Mesenchymal stem cell (in vitro differentiated cells and primary cell): Measurements from ENCODE around the gene CCDC185.

ENCODE experiments used
- DNase-seq: peaks from one replicate; pipeline ENCODE4 v3.0.0-alpha.2; 2013
- H2AFZ ChIP-seq: one replicate; pipeline ENCODE4 v1.6.1; 2013; ENCODE audit warnings: low read depth, mild to moderate bottlenecking, control low read depth, inconsistent platforms, low read length, moderate library complexity
- H2AK5ac ChIP-seq: 2 replicates; pipeline ENCODE4 v1.6.1; 2013; ENCODE audit warnings: low read length, moderate library complexity, mild to moderate bottlenecking, inconsistent platforms; ENCODE audit not compliant: severe bottlenecking
- H2BK120ac ChIP-seq: one replicate; pipeline ENCODE4 v1.6.1; 2013; ENCODE audit warnings: low read depth, mild to moderate bottlenecking, inconsistent platforms, low read length, moderate library complexity
- H2BK12ac ChIP-seq, 2 experiments: one replicate each; pipeline ENCODE4 v1.6.1; 2013; ENCODE audit warnings: inconsistent platforms in 2 of 2, low read length in 2 of 2, mild to moderate bottlenecking in 2 of 2, moderate library complexity in 2 of 2, control low read depth in 1 of 2
- H2BK15ac ChIP-seq: one replicate; pipeline ENCODE4 v1.6.1; 2013; ENCODE audit warnings: mild to moderate bottlenecking, low read depth, inconsistent platforms; ENCODE audit not compliant: poor library complexity, severe bottlenecking
- H2BK5ac ChIP-seq: 2 replicates; pipeline ENCODE4 v1.6.1; 2013; ENCODE audit warnings: low read depth, mild to moderate bottlenecking, low read length, control low read depth, inconsistent platforms; ENCODE audit not compliant: poor library complexity, severe bottlenecking
- H3K14ac ChIP-seq, 2 experiments: one replicate each; pipeline ENCODE4 v1.6.1; 2013; ENCODE audit warnings: inconsistent platforms in 2 of 2, low read length in 2 of 2, control low read depth in 1 of 2, mild to moderate bottlenecking in 1 of 2, moderate library complexity in 1 of 2
- H3K18ac ChIP-seq, 2 experiments: one replicate each; pipeline ENCODE4 v1.6.1; 2013; ENCODE audit warnings: inconsistent platforms in 2 of 2, low read length in 2 of 2, control low read depth in 1 of 2, low read depth in 1 of 2, mild to moderate bottlenecking in 1 of 2
- H3K23ac ChIP-seq, 2 experiments: one replicate each; pipeline ENCODE4 v1.6.1; 2013; ENCODE audit warnings: inconsistent platforms in 2 of 2, low read length in 2 of 2, mild to moderate bottlenecking in 2 of 2, moderate library complexity in 2 of 2, control low read depth in 1 of 2
- H3K27ac ChIP-seq: 2 replicates; pipeline ENCODE4 v1.5.1; 2013; ENCODE audit warnings: mild to moderate bottlenecking, moderate library complexity, low read length, control low read depth, inconsistent platforms; ENCODE audit not compliant: poor library complexity, severe bottlenecking
- H3K27me3 ChIP-seq, 2 experiments: 2 replicates each; pipeline versions ENCODE4 v1.6.1 to v1.7.0; 2013; ENCODE audit warnings: low read length in 2 of 2, mild to moderate bottlenecking in 2 of 2, moderate library complexity in 2 of 2, control low read depth in 1 of 2, inconsistent platforms in 1 of 2; ENCODE audit not compliant: control insufficient read depth in 1 of 2, insufficient read depth in 1 of 2
- H3K36me3 ChIP-seq, 2 experiments: 2 replicates each; pipeline versions ENCODE4 v1.6.1 to v1.7.0; 2013; ENCODE audit warnings: low read length in 2 of 2, control low read depth in 1 of 2, inconsistent platforms in 1 of 2, low read depth in 1 of 2, mild to moderate bottlenecking in 1 of 2; ENCODE audit not compliant: insufficient read depth in 2 of 2, control insufficient read depth in 1 of 2
- H3K4ac ChIP-seq, 2 experiments: one replicate each; pipeline ENCODE4 v1.6.1; 2013; ENCODE audit warnings: inconsistent platforms in 2 of 2, low read length in 2 of 2, mild to moderate bottlenecking in 2 of 2, moderate library complexity in 2 of 2, control low read depth in 1 of 2, low read depth in 1 of 2
- H3K4me1 ChIP-seq: 2 replicates; pipeline ENCODE4 v1.6.1; 2013; ENCODE audit warnings: low read depth, low read length, control low read depth; ENCODE audit not compliant: control insufficient read depth, insufficient read depth
- H3K4me2 ChIP-seq: 2 replicates; pipeline ENCODE4 v1.6.1; 2013; ENCODE audit warnings: low read length, mild to moderate bottlenecking, inconsistent platforms; ENCODE audit not compliant: poor library complexity, severe bottlenecking
- H3K4me3 ChIP-seq, 2 experiments: 2 replicates each; pipeline versions ENCODE4 v1.5.1 to v1.7.0; 2013; ENCODE audit warnings: low read length in 2 of 2, mild to moderate bottlenecking in 2 of 2, control low read depth in 1 of 2, low read depth in 1 of 2; ENCODE audit not compliant: insufficient read depth in 1 of 2
- H3K79me1 ChIP-seq: replicated peaks from 2 replicates; pipeline ENCODE4 v1.6.1; 2013; ENCODE audit warnings: mild to moderate bottlenecking, control low read depth, low read length, inconsistent platforms; ENCODE audit not compliant: poor library complexity, severe bottlenecking
- H3K9ac ChIP-seq: 2 replicates; pipeline ENCODE4 v1.7.0; 2013; ENCODE audit warnings: mild to moderate bottlenecking, low read length, moderate library complexity
- H3K9me3 ChIP-seq: 2 replicates; pipeline ENCODE4 v1.7.0; 2013; ENCODE audit warnings: mild to moderate bottlenecking, low read length; ENCODE audit not compliant: control insufficient read depth
- H4K8ac ChIP-seq: one replicate; pipeline ENCODE4 v1.6.1; 2013; ENCODE audit warnings: inconsistent platforms, mild to moderate bottlenecking, low read length, moderate library complexity
- H4K91ac ChIP-seq: one replicate; pipeline ENCODE4 v1.6.1; 2013; ENCODE audit warnings: mild to moderate bottlenecking, low read length, inconsistent platforms
- WGBS: methylation state at CpG from one replicate; pipeline ENCODE4 v1.1.7; 2013; ENCODE audit warnings: mixed read lengths; 5-methylcytosine and 5-hydroxymethylcytosine counted together

Gene CCDC185

DNA sequence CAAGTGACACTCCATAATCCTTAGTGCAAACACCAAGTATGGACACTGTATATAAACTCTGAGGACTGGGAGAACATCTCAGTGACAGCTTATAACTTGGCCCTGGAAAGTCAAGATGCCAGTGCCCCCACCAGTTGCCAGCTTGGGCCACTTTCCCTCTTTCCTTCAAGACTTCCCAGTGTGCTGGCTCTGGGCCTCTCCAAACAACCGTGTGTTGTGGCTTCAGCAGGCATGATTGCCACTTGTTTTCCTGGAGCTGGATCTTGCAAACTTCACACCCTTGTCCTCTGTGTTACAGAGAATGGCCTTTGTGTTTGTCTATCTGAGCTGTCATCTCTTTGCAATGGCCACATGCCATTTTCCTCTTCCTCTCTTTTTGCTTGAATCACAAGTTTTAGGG lies 37.0 kb downstream of the CCDC185 start:
- DNase-seq, result no peak
- H3K9ac ChIP-seq, result no peak overlapping the region
- no peak overlapping the region for H3K4ac ChIP-seq
- H3K4me2 ChIP-seq, result no peak overlapping the region
- H3K27ac ChIP-seq, result no peak overlapping the region
- H3K4me3 ChIP-seq, result no peak overlapping the region
- no peak overlapping the region for H2BK120ac ChIP-seq
- H2BK12ac ChIP-seq, result no peak overlapping the region
- H2BK5ac ChIP-seq, result no peak overlapping the region
- no peaks in the 10 kb centered on the region for H3K79me1 ChIP-seq
- H3K4me1 ChIP-seq, result peaks cover 3% of the 10 kb centered on the region
- no peak overlapping the region for H3K14ac ChIP-seq
- H3K18ac ChIP-seq, result no peak overlapping the region
- WGBS, result 89% methylated on average over 1 of the region's 1 CpG
- H2AFZ ChIP-seq, result no peak overlapping the region
- H2AK5ac ChIP-seq, result no peak overlapping the region
- H2BK15ac ChIP-seq, result no peak overlapping the region
- H3K9me3 ChIP-seq, result no peaks in the 10 kb centered on the region
- H4K8ac ChIP-seq, result no peak overlapping the region
- no peak overlapping the region for H4K91ac ChIP-seq
- H3K23ac ChIP-seq, result no peak overlapping the region
- no peaks in the 10 kb centered on the region for H3K27me3 ChIP-seq
- no peaks in the 10 kb centered on the region for H3K36me3 ChIP-seq

DNA sequence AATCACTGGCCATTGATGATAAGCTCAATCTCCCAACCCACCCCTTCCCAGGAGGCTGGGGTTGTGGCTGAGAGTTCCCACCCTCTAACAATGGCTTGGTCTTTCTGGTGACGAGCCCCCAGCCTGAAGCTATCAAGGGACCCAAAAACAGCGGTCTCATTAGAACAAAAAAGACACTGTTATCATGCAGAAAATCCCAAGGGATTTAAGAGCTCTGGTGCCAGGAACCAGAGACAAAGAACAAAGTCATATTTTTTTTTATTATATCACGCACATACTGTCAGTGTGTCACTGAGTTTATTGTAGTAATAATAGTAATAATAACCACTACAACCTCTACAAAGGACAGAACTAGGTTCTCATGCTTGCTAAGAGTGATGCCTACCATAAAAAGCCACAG lies 43.9 kb downstream of the CCDC185 start:
- Histone ChIP-seq H3K4me1 (no peaks in the 10 kb centered on the region), H3K27me3 (peaks cover 20 to 37% of the 10 kb centered on the region in 2 experiments), H3K9me3 (no peaks in the 10 kb centered on the region), H3K23ac (no peak overlapping the region), H3K18ac (no peak overlapping the region), H3K4ac (no peak overlapping the region), H3K27ac (no peak overlapping the region), H3K9ac (no peak overlapping the region), H3K14ac (no peak overlapping the region), H3K79me1 (no peaks in the 10 kb centered on the region), H3K4me3 (no peak overlapping the region), H2BK15ac (no peak overlapping the region), H4K91ac (no peak overlapping the region), H2BK5ac (no peak overlapping the region), H3K36me3 (no peaks in the 10 kb centered on the region), H3K4me2 (no peak overlapping the region), H2AK5ac (no peak overlapping the region), H2BK12ac (no peak overlapping the region), H4K8ac (no peak overlapping the region), H2AFZ (no peak overlapping the region), H2BK120ac (no peak overlapping the region)
- WGBS, result 96% methylated on average over 2 of the region's 3 CpGs
- DNase-seq, result no peak

- Histone ChIP-seq H3K27me3 (peaks cover 12 to 22% of the 10 kb centered on the region in 2 experiments), H2BK5ac (no peak overlapping the region), H2BK12ac (no peak overlapping the region), H3K4ac (no peak overlapping the region), H4K91ac (no peak overlapping the region), H3K23ac (no peak overlapping the region), H3K79me1 (no peaks in the 10 kb centered on the region), H3K36me3 (no peaks in the 10 kb centered on the region), H3K4me1 (no peaks in the 10 kb centered on the region), H3K4me2 (no peak overlapping the region), H3K14ac (no peak overlapping the region), H4K8ac (no peak overlapping the region), H2AFZ (no peak overlapping the region), H2BK120ac (no peak overlapping the region), H3K27ac (no peak overlapping the region), H3K9ac (no peak overlapping the region), H3K4me3 (no peak overlapping the region), H2AK5ac (peak overlapping the region; percentile 16), H2BK15ac (no peak overlapping the region), H3K9me3 (peaks cover 15% of the 10 kb centered on the region), H3K18ac (no peak overlapping the region)
- 69% methylated on average over 1 of the region's 1 CpG for WGBS
- no peak for DNase-seq
Observed at GRCh38 chr1:223443397-223443796, 50.2 kb downstream of the CCDC185 start.

- Histone ChIP-seq H3K36me3 (no peaks in the 10 kb centered on the region), H3K4me3 (no peak overlapping the region), H3K27ac (peak overlapping the region; percentile 24), H2AK5ac (no peak overlapping the region), H3K9ac (no peak overlapping the region), H4K8ac (no peak overlapping the region), H2BK120ac (no peak overlapping the region), H2BK5ac (no peak overlapping the region), H3K79me1 (no peaks in the 10 kb centered on the region), H3K4me2 (no peak overlapping the region), H3K4me1 (no peaks in the 10 kb centered on the region), H2BK12ac (no peak overlapping the region), H3K27me3 (peaks cover 12 to 16% of the 10 kb centered on the region in 2 experiments), H2AFZ (no peak overlapping the region), H3K9me3 (peaks cover 15% of the 10 kb centered on the region), H2BK15ac (no peak overlapping the region), H3K14ac (no peak overlapping the region), H3K4ac (no peak overlapping the region), H4K91ac (no peak overlapping the region), H3K23ac (no peak overlapping the region), H3K18ac (no peak overlapping the region)
- WGBS, result 81% methylated on average over 5 of the region's 7 CpGs
- DNase-seq, result no peak
Observed at GRCh38 chr1:223444411-223444810, 51.2 kb downstream of the CCDC185 start.
